Prostate gland (tissue), 2 donors: ENCODE data around the gene TAS2R60.

Experiments
- CTCF ChIP-seq, 4 experiments: fragments of 200-600 bp in 2 of 4; fragments of 450-650 bp in 2 of 4; sonication (generic) in 2 of 4; IDR thresholded peaks; 1 replicate in 3 of 4; 2 replicates in 1 of 4; pipeline ENCODE4 v1.5.1; 2016 to 2019; ENCODE audit warnings: antibody characterized with exemption in 4 of 4, mild to moderate bottlenecking in 2 of 4, moderate library complexity in 2 of 4
- POLR2A ChIP-seq: fragments of 450-650 bp; IDR thresholded peaks from one replicate; pipeline ENCODE4 v1.6.1; 2016; ENCODE audit warnings: antibody characterized with exemption, mild to moderate bottlenecking
- POLR2AphosphoS5 ChIP-seq: sonication (generic); formaldehyde crosslinking; IDR thresholded peaks from one replicate; pipeline ENCODE4 v1.6.1; 2017; ENCODE audit warnings: antibody characterized with exemption

GRCh38 chr7:143462045-143462444 lies 18.8 kb downstream of the TAS2R60 start:
- no peak for TF ChIP-seq CTCF (IDR thresholded peaks at IDR 0.05)
- no peak for TF ChIP-seq POLR2A
- no peak for TF ChIP-seq POLR2AphosphoS5
